Brain microvascular endothelial cell (primary cell): Measurements from ENCODE around the gene CDC42SE2.

ENCODE experiments used
- DNase-seq: peaks from one replicate; pipeline ENCODE4 v3.0.0-alpha.2; 2020
- H3K27ac ChIP-seq: fragments of 250-450 bp; sonication (Bioruptor Pico); 2 replicates; pipeline ENCODE4 v1.5.1; 2020; ENCODE audit warnings: mild to moderate bottlenecking, moderate library complexity
- H3K27me3 ChIP-seq: fragments of 250-450 bp; sonication (Bioruptor Pico); replicated peaks from 2 replicates; pipeline ENCODE4 v1.5.1; 2020; ENCODE audit warnings: mild to moderate bottlenecking
- H3K36me3 ChIP-seq: fragments of 250-450 bp; sonication (Bioruptor Pico); replicated peaks from 2 replicates; pipeline ENCODE4 v1.5.1; 2020; ENCODE audit warnings: mild to moderate bottlenecking
- H3K4me3 ChIP-seq: 2 replicates; pipeline ENCODE4 v1.5.1; 2011; ENCODE audit warnings: low read depth, mild to moderate bottlenecking, control low read depth, low read length, moderate library complexity
- CTCF ChIP-seq: IDR thresholded peaks from 2 replicates; pipeline ENCODE4 v1.5.1; 2011; ENCODE audit warnings: low read depth, mild to moderate bottlenecking, moderate library complexity, low read length, control low read depth, inconsistent platforms; ENCODE audit errors: missing control alignments
- in situ Hi-C: cut with HindIII; loops from 2 replicates; pipeline ENCODE4 v1.10.0; 2017; ENCODE audit warnings: low sequenced_read_pairs, low pct_ligation_motif_present

Gene CDC42SE2

GRCh38 chr5:131436081-131436480, 172.2 kb downstream of the CDC42SE2 start:
- Histone ChIP-seq H3K27ac (no peak overlapping the region), H3K4me3 (no peak overlapping the region), H3K36me3 (peaks cover 4% of the 10 kb centered on the region), H3K27me3 (no peaks in the 10 kb centered on the region)
- no peak for TF ChIP-seq CTCF
- no peak for DNase-seq
- in situ Hi-C loops = no loop called here

GRCh38 chr5:131441184-131441583, 177.3 kb downstream of the CDC42SE2 start:
- in situ Hi-C loops = no loop called here
- Histone ChIP-seq H3K36me3 (peaks cover 4% of the 10 kb centered on the region), H3K4me3 (no peak overlapping the region), H3K27ac (no peak overlapping the region), H3K27me3 (no peaks in the 10 kb centered on the region)
- no peak for TF ChIP-seq CTCF
- no peak for DNase-seq
